ENCODE data around the gene PPP1R9B. TPM values are rescaled to one million over a fixed set of nuclear protein-coding genes. Genes with fewer than 3 reads are reported as not detected.

PPP1R9B gene
- total RNA-seq, 1 donor from 2014 or later = 73.6 TPM

GRCh38 chr17:50169881-50170459 is 19.5 kb upstream of the PPP1R9B start:
- Histone ChIP-seq H3K27me3 (ENCODE audit: insufficient read depth, low read length) (no peaks in the 10 kb centered on the region), H3K27ac (ENCODE audit: low read depth, low read length) (no peak overlapping the region), H2AFZ (ENCODE audit: low read depth, low read length) (no peak overlapping the region), H3K79me2 (ENCODE audit: insufficient read depth, low read length) (no peaks in the 10 kb centered on the region), H4K20me1 (ENCODE audit: insufficient read depth, low read length) (no peaks in the 10 kb centered on the region), H3K4me2 (ENCODE audit: low read length) (no peak overlapping the region), H3K4me3 (ENCODE audit: insufficient read depth, low read depth, low read length) (no peak overlapping the region), H3K9me3 (ENCODE audit: insufficient read depth, low read depth, low read length) (no peaks in the 10 kb centered on the region), H3K36me3 (ENCODE audit: insufficient read depth, low read length) (no peaks in the 10 kb centered on the region), H3K9ac (ENCODE audit: low read length) (peak overlapping the region; percentile 38), H3K4me1 (ENCODE audit: insufficient read depth, low read length) (peaks cover 18% of the 10 kb centered on the region)
- TF ChIP-seq EZH2 (IDR thresholded peaks at IDR 0.05; ENCODE audit: insufficient read depth, low read length) = no peak
- TF ChIP-seq CTCF (IDR thresholded peaks at IDR 0.05; ENCODE audit: insufficient read depth, low read depth, low read length) = no peak
- Mint-ChIP-seq H3K27me3 (ENCODE audit: low read depth, unreplicated experiment) (peaks cover 7% of the 10 kb centered on the region), H3K4me3 (ENCODE audit: unreplicated experiment) (no peak overlapping the region), H3K4me1 (ENCODE audit: low read depth, unreplicated experiment) (peaks cover 24% of the 10 kb centered on the region), H3K36me3 (ENCODE audit: low read depth, unreplicated experiment) (no peaks in the 10 kb centered on the region), H3K27ac (ENCODE audit: unreplicated experiment) (peak overlapping the region; percentile 18), H3K9me3 (ENCODE audit: unreplicated experiment) (peaks cover 3% of the 10 kb centered on the region)
- DNase-seq (ENCODE audit: low read depth) = no peak
- no peak for FAIRE-seq

DNA sequence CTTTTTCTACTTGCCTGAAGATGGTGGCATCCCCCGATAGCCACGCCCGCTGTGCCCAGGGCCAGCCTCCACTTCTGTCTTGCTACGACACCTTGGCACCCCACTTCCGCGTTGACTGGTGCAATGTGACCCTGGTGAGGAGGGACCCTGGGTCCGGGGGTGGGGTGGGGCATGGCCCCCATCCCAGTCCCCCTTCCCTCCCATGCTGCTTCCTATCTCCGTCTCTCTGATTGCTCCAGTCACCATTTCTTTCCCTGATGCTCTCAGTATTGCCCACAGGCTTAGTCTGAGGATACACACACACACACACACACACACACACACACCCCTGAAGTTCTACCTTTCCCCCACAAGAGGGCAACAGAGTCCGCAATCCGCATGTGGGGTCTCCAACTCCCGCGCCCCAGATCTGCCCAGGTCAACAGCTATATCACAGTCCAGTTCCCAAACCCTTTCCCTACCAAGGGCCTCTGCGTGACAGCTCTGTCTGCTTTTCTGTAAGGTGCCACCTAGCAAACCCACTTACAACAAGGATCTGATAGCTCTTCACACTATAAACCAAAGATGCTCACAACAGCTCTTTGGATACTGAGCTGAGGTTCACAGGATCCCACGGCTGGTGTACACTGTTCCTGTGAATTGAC is 18.8 kb upstream of the PPP1R9B start:
- Histone ChIP-seq H3K27ac (ENCODE audit: low read depth, low read length) (peak overlapping the region; percentile 7), H3K9me3 (ENCODE audit: insufficient read depth, low read depth, low read length) (no peaks in the 10 kb centered on the region), H4K20me1 (ENCODE audit: insufficient read depth, low read length) (no peaks in the 10 kb centered on the region), H3K36me3 (ENCODE audit: insufficient read depth, low read length) (no peaks in the 10 kb centered on the region), H2AFZ (ENCODE audit: low read depth, low read length) (no peak overlapping the region), H3K79me2 (ENCODE audit: insufficient read depth, low read length) (no peaks in the 10 kb centered on the region), H3K27me3 (ENCODE audit: insufficient read depth, low read length) (no peaks in the 10 kb centered on the region), H3K4me2 (ENCODE audit: low read length) (no peak overlapping the region), H3K4me3 (ENCODE audit: insufficient read depth, low read depth, low read length) (no peak overlapping the region), H3K9ac (ENCODE audit: low read length) (peak overlapping the region; percentile 38), H3K4me1 (ENCODE audit: insufficient read depth, low read length) (peaks cover 18% of the 10 kb centered on the region)
- FAIRE-seq (no peak), DNase-seq (ENCODE audit: low read depth) (no peak)
- H3K4me3 Mint-ChIP-seq (ENCODE audit: unreplicated experiment) = no peak overlapping the region
- peaks cover 3% of the 10 kb centered on the region for H3K9me3 Mint-ChIP-seq (ENCODE audit: unreplicated experiment)
- TF ChIP-seq EZH2 (IDR thresholded peaks at IDR 0.05; ENCODE audit: insufficient read depth, low read length) = no peak
- TF ChIP-seq CTCF (IDR thresholded peaks at IDR 0.05; ENCODE audit: insufficient read depth, low read depth, low read length) = peak; percentile 81
- no peaks in the 10 kb centered on the region for H3K36me3 Mint-ChIP-seq (ENCODE audit: low read depth, unreplicated experiment)
- peak overlapping the region; percentile 93 for H3K27ac Mint-ChIP-seq (ENCODE audit: unreplicated experiment)
- H3K27me3 Mint-ChIP-seq (ENCODE audit: low read depth, unreplicated experiment) = peaks cover 7% of the 10 kb centered on the region
- H3K4me1 Mint-ChIP-seq (ENCODE audit: low read depth, unreplicated experiment) = peaks cover 21% of the 10 kb centered on the region

DNA sequence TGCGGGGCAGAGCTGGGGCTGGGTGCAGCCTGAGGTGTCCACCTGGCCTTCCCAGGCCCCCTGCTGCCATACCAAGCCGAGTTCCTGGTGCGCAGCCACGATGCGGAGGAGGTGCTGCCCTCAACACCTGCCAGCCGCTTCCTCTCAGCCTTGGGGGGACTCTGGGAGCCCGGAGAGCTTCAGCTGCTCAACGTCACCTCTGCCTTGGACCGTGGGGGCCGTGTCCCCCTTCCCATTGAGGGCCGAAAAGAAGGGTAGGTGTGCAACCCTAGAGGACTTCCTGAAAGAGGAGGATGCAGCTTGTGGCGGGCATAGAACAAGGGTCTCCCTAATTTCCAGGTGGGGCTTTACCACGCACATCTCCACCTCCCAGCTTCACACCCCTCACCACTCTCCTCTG is 17.8 kb upstream of the PPP1R9B start:
- no peak overlapping the region for H3K4me3 ChIP-seq (ENCODE audit: insufficient read depth, low read depth, low read length)
- Mint-ChIP-seq H3K9me3 (ENCODE audit: unreplicated experiment) (peaks cover 3% of the 10 kb centered on the region), H3K4me1 (ENCODE audit: low read depth, unreplicated experiment) (peaks cover 13% of the 10 kb centered on the region), H3K27me3 (ENCODE audit: low read depth, unreplicated experiment) (peaks cover 7% of the 10 kb centered on the region), H3K36me3 (ENCODE audit: low read depth, unreplicated experiment) (no peaks in the 10 kb centered on the region), H3K4me3 (ENCODE audit: unreplicated experiment) (no peak overlapping the region), H3K27ac (ENCODE audit: unreplicated experiment) (peak overlapping the region; percentile 26)
- TF ChIP-seq CTCF (IDR thresholded peaks at IDR 0.05; ENCODE audit: insufficient read depth, low read depth, low read length) (no peak), EZH2 (IDR thresholded peaks at IDR 0.05; ENCODE audit: insufficient read depth, low read length) (no peak)
- H3K9ac ChIP-seq (ENCODE audit: low read length) = no peak overlapping the region
- no peaks in the 10 kb centered on the region for H4K20me1 ChIP-seq (ENCODE audit: insufficient read depth, low read length)
- H3K27me3 ChIP-seq (ENCODE audit: insufficient read depth, low read length) = no peaks in the 10 kb centered on the region
- FAIRE-seq = no peak
- H3K27ac ChIP-seq (ENCODE audit: low read depth, low read length) = no peak overlapping the region
- H3K9me3 ChIP-seq (ENCODE audit: insufficient read depth, low read depth, low read length) = no peaks in the 10 kb centered on the region
- no peak overlapping the region for H2AFZ ChIP-seq (ENCODE audit: low read depth, low read length)
- no peaks in the 10 kb centered on the region for H3K79me2 ChIP-seq (ENCODE audit: insufficient read depth, low read length)
- H3K4me2 ChIP-seq (ENCODE audit: low read length) = no peak overlapping the region
- no peaks in the 10 kb centered on the region for H3K36me3 ChIP-seq (ENCODE audit: insufficient read depth, low read length)
- no peak for DNase-seq (ENCODE audit: low read depth)
- H3K4me1 ChIP-seq (ENCODE audit: insufficient read depth, low read length) = peaks cover 11% of the 10 kb centered on the region

Measured in astrocyte (in vitro differentiated cells and primary cell).